Left hindlimb (tissue), 1 donor: ENCODE measurements around the gene KRTAP4-4.
"Not testable (repeated sequence)": the region's sequence is repeated elsewhere in the genome, so short reads cannot be mapped to it uniquely, and the experiment has no call there.

Source experiments
- DNase-seq: peaks from one replicate; pipeline ENCODE4 v3.0.0-alpha.2; 2018

KRTAP4-4 gene

GRCh38 chr17:41147531-41148204, 12.9 kb downstream of the KRTAP4-4 start:
- DNase-seq, result no peak

- DNase-seq, result no peak
These were observed 15.3 kb downstream of the KRTAP4-4 start for GRCh38 chr17:41145261-41145660.

- no peak for DNase-seq
These were observed 15.7 kb downstream of the KRTAP4-4 start for GRCh38 chr17:41144846-41145245.

GRCh38 chr17:41141361-41141760, 19.2 kb downstream of the KRTAP4-4 start:
- DNase-seq, result no peak

- no peak for DNase-seq
These were observed 20.0 kb downstream of the KRTAP4-4 start, which contains the start of gene KRTAP4-6 for GRCh38 chr17:41140360-41141131. Gene KRTAP4-6, minus strand, starts transcription at chr17:41140544. Its CDS starts 57 bp downstream, at chr17:41140487.

GRCh38 chr17:41139865-41140264, 20.7 kb downstream of the KRTAP4-4 start:
- DNase-seq, result not testable (repeated sequence)

- no peak for DNase-seq
These were observed 26.4 kb downstream of the KRTAP4-4 start for GRCh38 chr17:41133880-41134735.

GRCh38 chr17:41131979-41132378, 28.6 kb downstream of the KRTAP4-4 start:
- DNase-seq, result no peak

GRCh38 chr17:41127371-41127770, 33.2 kb downstream of the KRTAP4-4 start:
- DNase-seq, result no peak

GRCh38 chr17:41126412-41126811, 34.1 kb downstream of the KRTAP4-4 start:
- DNase-seq, result no peak

- no peak for DNase-seq
These were observed 35.5 kb downstream of the KRTAP4-4 start for GRCh38 chr17:41125064-41125463.

- DNase-seq, result not testable (repeated sequence)
These were observed 36.6 kb downstream of the KRTAP4-4 start, which contains the start of gene KRTAP4-12 for GRCh38 chr17:41123991-41124371. Gene KRTAP4-12, minus strand, starts transcription at chr17:41124182. Its CDS starts 60 bp downstream, at chr17:41124122.

- not testable (repeated sequence) for DNase-seq
These were observed 37.1 kb downstream of the KRTAP4-4 start for GRCh38 chr17:41123292-41123990.

- no peak for DNase-seq
These were observed 38.8 kb downstream of the KRTAP4-4 start for GRCh38 chr17:41121742-41122141.

GRCh38 chr17:41119696-41120690, 40.6 kb downstream of the KRTAP4-4 start:
- DNase-seq, result not testable (repeated sequence)

GRCh38 chr17:41118721-41119120, 41.8 kb downstream of the KRTAP4-4 start:
- DNase-seq, result no peak

- not testable (repeated sequence) for DNase-seq
These were observed 42.6 kb downstream of the KRTAP4-4 start, which contains the start of gene KRTAP4-11 for GRCh38 chr17:41117846-41118386. Gene KRTAP4-11, minus strand, starts transcription at chr17:41118373. Its CDS starts 58 bp downstream, at chr17:41118315.

GRCh38 chr17:41116297-41116696, 44.3 kb downstream of the KRTAP4-4 start:
- no peak for DNase-seq

GRCh38 chr17:41111151-41111885, 49.2 kb downstream of the KRTAP4-4 start:
- DNase-seq, result no peak
